ENCODE measurements around the gene DPP4.

The DPP4 gene

GRCh38 chr2:162085090-162085891 is 11.3 kb upstream of the DPP4 start:
- DNase-seq: no peak

GRCh38 chr2:162084536-162084935 is 10.5 kb upstream of the DPP4 start:
- no peak for DNase-seq

GRCh38 chr2:162082681-162083080 is 8.7 kb upstream of the DPP4 start:
- DNase-seq: no peak

- DNase-seq: no peak
These were observed 8.0 kb upstream of the DPP4 start for GRCh38 chr2:162082036-162082435.

GRCh38 chr2:162079514-162079913 is 5.5 kb upstream of the DPP4 start:
- no peak for DNase-seq

- peak; percentile 60 for DNase-seq
These were observed 1.7 kb upstream of the DPP4 start for GRCh38 chr2:162075689-162076132.

- DNase-seq: no peak
These were observed 1.1 kb upstream of the DPP4 start for GRCh38 chr2:162074928-162075688.

GRCh38 chr2:162074632-162074895 is 549 bp upstream of the DPP4 start:
- no peak for DNase-seq

GRCh38 chr2:162072976-162073887 is 783 bp downstream of the DPP4 start:
- DNase-seq: no peak

- peak; percentile 38 for DNase-seq
These were observed 1.8 kb downstream of the DPP4 start for GRCh38 chr2:162072181-162072702.

GRCh38 chr2:162071001-162071400 is 3.0 kb downstream of the DPP4 start:
- no peak for DNase-seq

- no peak for DNase-seq
These were observed 3.6 kb downstream of the DPP4 start for GRCh38 chr2:162070228-162070936.

GRCh38 chr2:162069267-162069903 is 4.6 kb downstream of the DPP4 start:
- no peak for DNase-seq

- no peak for DNase-seq
These were observed 6.4 kb downstream of the DPP4 start for GRCh38 chr2:162067596-162067995.

GRCh38 chr2:162065767-162066166 is 8.2 kb downstream of the DPP4 start:
- DNase-seq: no peak

GRCh38 chr2:162063899-162064298 is 10.1 kb downstream of the DPP4 start:
- no peak for DNase-seq

GRCh38 chr2:162063281-162063680 is 10.7 kb downstream of the DPP4 start:
- no peak for DNase-seq

GRCh38 chr2:162062559-162062958 is 11.5 kb downstream of the DPP4 start:
- no peak for DNase-seq

- no peak for DNase-seq
These were observed 13.0 kb downstream of the DPP4 start for GRCh38 chr2:162061021-162061420.

GRCh38 chr2:162060532-162060931 is 13.5 kb downstream of the DPP4 start:
- no peak for DNase-seq

GRCh38 chr2:162058973-162059668 is 14.9 kb downstream of the DPP4 start:
- DNase-seq: no peak
